PFSK-1 (cell line): ENCODE results near the gene GPR50.

Source experiments
- POLR2AphosphoS5 ChIP-seq: IDR thresholded peaks from 2 replicates; pipeline ENCODE4 v1.6.1; 2012; ENCODE audit warnings: low read depth, mild to moderate bottlenecking, control low read depth, low read length, moderate library complexity
- SIN3A ChIP-seq: IDR thresholded peaks from 2 replicates; pipeline ENCODE4 v1.6.1; 2012; ENCODE audit warnings: mild to moderate bottlenecking, low read length, moderate library complexity, borderline replicate concordance; ENCODE audit not compliant: insufficient read depth
- TAF1 ChIP-seq: IDR thresholded peaks from 2 replicates; pipeline ENCODE4 v1.6.1; 2012; ENCODE audit warnings: low read length, control low read depth, borderline replicate concordance; ENCODE audit not compliant: insufficient read depth
- TF ChIP-seq, protein P1 (sequence below), 2 experiments: IDR thresholded peaks; 2 replicates each; pipeline versions ENCODE4 v1.6.1 to v1.8.0; 2011 to 2012; ENCODE audit warnings: low read depth in 2 of 2, low read length in 2 of 2, control low read depth in 1 of 2, inconsistent platforms in 1 of 2, mild to moderate bottlenecking in 1 of 2, moderate library complexity in 1 of 2; ENCODE audit not compliant: insufficient read depth in 1 of 2

GRCh38 chrX:151227627-151228026 is 51.2 kb downstream of the GPR50 start:
- TF ChIP-seq TAF1 (no peak), POLR2AphosphoS5 (no peak), SIN3A (no peak)
- TF ChIP-seq, protein P1, sequence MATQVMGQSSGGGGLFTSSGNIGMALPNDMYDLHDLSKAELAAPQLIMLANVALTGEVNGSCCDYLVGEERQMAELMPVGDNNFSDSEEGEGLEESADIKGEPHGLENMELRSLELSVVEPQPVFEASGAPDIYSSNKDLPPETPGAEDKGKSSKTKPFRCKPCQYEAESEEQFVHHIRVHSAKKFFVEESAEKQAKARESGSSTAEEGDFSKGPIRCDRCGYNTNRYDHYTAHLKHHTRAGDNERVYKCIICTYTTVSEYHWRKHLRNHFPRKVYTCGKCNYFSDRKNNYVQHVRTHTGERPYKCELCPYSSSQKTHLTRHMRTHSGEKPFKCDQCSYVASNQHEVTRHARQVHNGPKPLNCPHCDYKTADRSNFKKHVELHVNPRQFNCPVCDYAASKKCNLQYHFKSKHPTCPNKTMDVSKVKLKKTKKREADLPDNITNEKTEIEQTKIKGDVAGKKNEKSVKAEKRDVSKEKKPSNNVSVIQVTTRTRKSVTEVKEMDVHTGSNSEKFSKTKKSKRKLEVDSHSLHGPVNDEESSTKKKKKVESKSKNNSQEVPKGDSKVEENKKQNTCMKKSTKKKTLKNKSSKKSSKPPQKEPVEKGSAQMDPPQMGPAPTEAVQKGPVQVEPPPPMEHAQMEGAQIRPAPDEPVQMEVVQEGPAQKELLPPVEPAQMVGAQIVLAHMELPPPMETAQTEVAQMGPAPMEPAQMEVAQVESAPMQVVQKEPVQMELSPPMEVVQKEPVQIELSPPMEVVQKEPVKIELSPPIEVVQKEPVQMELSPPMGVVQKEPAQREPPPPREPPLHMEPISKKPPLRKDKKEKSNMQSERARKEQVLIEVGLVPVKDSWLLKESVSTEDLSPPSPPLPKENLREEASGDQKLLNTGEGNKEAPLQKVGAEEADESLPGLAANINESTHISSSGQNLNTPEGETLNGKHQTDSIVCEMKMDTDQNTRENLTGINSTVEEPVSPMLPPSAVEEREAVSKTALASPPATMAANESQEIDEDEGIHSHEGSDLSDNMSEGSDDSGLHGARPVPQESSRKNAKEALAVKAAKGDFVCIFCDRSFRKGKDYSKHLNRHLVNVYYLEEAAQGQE (IDR thresholded peaks at IDR 0.05; ENCODE audit: insufficient read depth in 1 of 2, low read depth in 2 of 2, low read length in 2 of 2) = no peak
